ENCODE results near the gene HDAC4. TPM values are rescaled to one million over a fixed set of nuclear protein-coding genes. Genes with fewer than 3 reads are reported as not detected.

Gene HDAC4
- total and polyA plus RNA-seq, 10 of the 15 experiments (the other 5 are each of a cell fraction or from before 2014, with no cell fraction given) = 0.22 to 15.7 (median 4.8) TPM

GRCh38 chr2:239238839-239239606, 161.8 kb downstream of the HDAC4 start:
- Histone ChIP-seq H3K79me2 (ENCODE audit: control insufficient read depth, insufficient read depth, low read length) (no peaks in the 10 kb centered on the region), H3K4me2 (ENCODE audit: control insufficient read depth, insufficient read depth) (no peak overlapping the region), H3K27ac (ENCODE audit: control insufficient read depth, insufficient read depth) (no peak overlapping the region), H2AFZ (ENCODE audit: control insufficient read depth, low read depth, low read length) (no peak overlapping the region), H3K9ac (ENCODE audit: control insufficient read depth, insufficient read depth, low read length) (no peak overlapping the region), H3K36me3 (ENCODE audit: control insufficient read depth in 2 of 2, insufficient read depth in 2 of 2, low read length in 1 of 2) (no peaks in the 10 kb centered on the region), H3K4me1 (ENCODE audit: control insufficient read depth, insufficient read depth, low read length) (no peaks in the 10 kb centered on the region), H4K20me1 (ENCODE audit: control insufficient read depth, insufficient read depth) (peaks cover 6% of the 10 kb centered on the region; the same call in 1 of the 2 replicates), H3K27me3 (replicated peaks in 1 of 2; ENCODE audit: control insufficient read depth in 2 of 2, insufficient read depth in 2 of 2, low read length in 1 of 2) (no peaks in the 10 kb centered on the region), H3K9me3 (replicated peaks; ENCODE audit: control insufficient read depth, insufficient read depth, low read length) (no peaks in the 10 kb centered on the region), H3K4me3 (no peak overlapping the region)
- DNase-seq (ENCODE audit: low read depth, low spot score) (no peak), ATAC-seq (no peak), FAIRE-seq (no peak)
- CTCF ChIA-PET = interaction anchor here (0.7 kb wide), 1 partner anchor 25 kb away, joined by 3 read pairs; no protein-coding TSS in a partner anchor
- SMC1A ChIA-PET (ENCODE audit: uncharacterized antibody, unreplicated experiment) = interaction anchor here (0.9 to 2.2 kb wide), 2 partner anchors 8 to 14 kb away, joined by 3 to 6 read pairs; no protein-coding TSS in a partner anchor
- TF ChIP-seq LARP7 (IDR thresholded peaks at IDR 0.05) (no peak), EGR1 (IDR thresholded peaks at IDR 0.05; ENCODE audit: borderline replicate concordance in 1 of 2, low read depth in 2 of 2, low read length in 2 of 2) (no peak), PRDM15 (CRISPR knock-in tag; IDR thresholded peaks at IDR 0.05) (no peak), CHD4 (IDR thresholded peaks at IDR 0.05) (no peak), MAX (IDR thresholded peaks at IDR 0.05; ENCODE audit: low read depth, low read length) (no peak), MEF2A (IDR thresholded peaks at IDR 0.05; ENCODE audit: insufficient read depth, low read depth, low read length) (no peak), SIX5 (IDR thresholded peaks at IDR 0.05; ENCODE audit: low read depth, low read length, severe bottlenecking) (no peak), ZNF622 (IDR thresholded peaks at IDR 0.05) (no peak), IKZF2 (IDR thresholded peaks at IDR 0.05) (no peak), ZSCAN29 (IDR thresholded peaks at IDR 0.05) (no peak), MYC (IDR thresholded peaks at IDR 0.05; ENCODE audit: insufficient read depth, insufficient read length, insufficient replicate concordance, low read length, severe bottlenecking) (no peak), BCL3 (IDR thresholded peaks at IDR 0.05; ENCODE audit: borderline replicate concordance, insufficient read depth, low read depth, low read length, poor library complexity, severe bottlenecking) (no peak), BRCA1 (IDR thresholded peaks at IDR 0.05; ENCODE audit: low read depth, low read length) (no peak), TCF7 (IDR thresholded peaks at IDR 0.05; ENCODE audit: borderline replicate concordance) (no peak)
- TF ChIP-seq, protein P1, sequence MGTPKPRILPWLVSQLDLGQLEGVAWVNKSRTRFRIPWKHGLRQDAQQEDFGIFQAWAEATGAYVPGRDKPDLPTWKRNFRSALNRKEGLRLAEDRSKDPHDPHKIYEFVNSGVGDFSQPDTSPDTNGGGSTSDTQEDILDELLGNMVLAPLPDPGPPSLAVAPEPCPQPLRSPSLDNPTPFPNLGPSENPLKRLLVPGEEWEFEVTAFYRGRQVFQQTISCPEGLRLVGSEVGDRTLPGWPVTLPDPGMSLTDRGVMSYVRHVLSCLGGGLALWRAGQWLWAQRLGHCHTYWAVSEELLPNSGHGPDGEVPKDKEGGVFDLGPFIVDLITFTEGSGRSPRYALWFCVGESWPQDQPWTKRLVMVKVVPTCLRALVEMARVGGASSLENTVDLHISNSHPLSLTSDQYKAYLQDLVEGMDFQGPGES (IDR thresholded peaks at IDR 0.05) = no peak
- 68% methylated on average over 15 of the region's 15 CpGs for WGBS (ENCODE audit: insufficient coverage, insufficient replicate concordance, low lambda C conversion rate, missing lambda C conversion rate)
- POLR2A ChIA-PET = no interaction called here
- RAD21 ChIA-PET (ENCODE audit: unreplicated experiment) = no interaction called here
- in situ Hi-C loops (cut with MboI) = no loop called here
- no TSS peak for BruUV-seq (replicated peaks)
- intact Hi-C loops (cut with micrococcal nuclease; ENCODE audit: unreplicated experiment) = no loop called here

All from GM12878 (cell line).